ENCODE results near the gene UNC45A.
A peak's percentile ranks its signal among the peaks of the same experiment; 100 is the strongest.

Gene UNC45A

GRCh38 chr15:90902840-90903732 lies 32.0 kb upstream of the UNC45A start, which contains the start of gene MAN2A2:
Gene MAN2A2, plus strand, starts transcription at chr15:90903302. Its CDS starts 906 bp downstream, at chr15:90904208.
- CTCF ChIA-PET: interaction anchor here (0.7 to 10.8 kb wide), 21 partner anchors 8 to 583 kb away, joined by 3 to 211 read pairs (median 5); partner anchors contain the start of genes FES, HDDC3 and UNC45A
- TF ChIP-seq CTCF (IDR thresholded peaks at IDR 0.05; ENCODE audit: control extremely low read depth, extremely low read depth, low read depth, missing control alignments): no peak
- peak; percentile 88 for DNase-seq (ENCODE audit: extremely low spot score)
- POLR2A ChIA-PET: interaction anchor here (1.0 to 1.6 kb wide), 3 partner anchors 19 to 30 kb away, joined by 3 to 5 read pairs (median 4); partner anchors contain the start of gene HDDC3

- no peak for TF ChIP-seq CTCF (IDR thresholded peaks at IDR 0.05; ENCODE audit: control extremely low read depth, extremely low read depth, low read depth, missing control alignments)
- POLR2A ChIA-PET: interaction anchor here (1.4 to 1.6 kb wide), 2 partner anchors 27 to 29 kb away, joined by 4 to 5 read pairs; partner anchors contain the start of gene HDDC3
- CTCF ChIA-PET: interaction anchor here (1.4 to 10.8 kb wide), 12 partner anchors 11 to 584 kb away, joined by 3 to 211 read pairs (median 7); partner anchors contain the start of genes FES, HDDC3 and UNC45A
- DNase-seq (ENCODE audit: extremely low spot score): no peak
Observed at GRCh38 chr15:90903733-90904536, 31.1 kb upstream of the UNC45A start.

GRCh38 chr15:90904746-90905145 lies 30.3 kb upstream of the UNC45A start:
- ChIA-PET POLR2A (no interaction called here), CTCF (interaction anchor here (2.0 to 10.8 kb wide), 4 partner anchors 10 to 584 kb away, joined by 8 to 211 read pairs (median 42); partner anchors contain the start of genes FES, HDDC3 and UNC45A)
- DNase-seq (ENCODE audit: extremely low spot score): no peak
- no peak for TF ChIP-seq CTCF (IDR thresholded peaks at IDR 0.05; ENCODE audit: control extremely low read depth, extremely low read depth, low read depth, missing control alignments)

GRCh38 chr15:90905306-90906180 lies 29.5 kb upstream of the UNC45A start:
- DNase-seq (ENCODE audit: extremely low spot score): no peak
- CTCF ChIA-PET: interaction anchor here (1.0 to 10.8 kb wide), 8 partner anchors 9 to 585 kb away, joined by 3 to 211 read pairs (median 6); partner anchors contain the start of genes FES, HDDC3 and UNC45A
- POLR2A ChIA-PET: no interaction called here
- TF ChIP-seq CTCF (IDR thresholded peaks at IDR 0.05; ENCODE audit: control extremely low read depth, extremely low read depth, low read depth, missing control alignments): no peak

- DNase-seq (ENCODE audit: extremely low spot score): no peak
- ChIA-PET POLR2A (no interaction called here), CTCF (interaction anchor here (0.9 to 10.8 kb wide), 7 partner anchors 9 to 586 kb away, joined by 3 to 211 read pairs (median 4); partner anchors contain the start of genes HDDC3 and UNC45A)
- no peak for TF ChIP-seq CTCF (IDR thresholded peaks at IDR 0.05; ENCODE audit: control extremely low read depth, extremely low read depth, low read depth, missing control alignments)
Observed at GRCh38 chr15:90906181-90906849, 28.8 kb upstream of the UNC45A start.

Data from GM10248 (cell line).